A549 (cell line): Measurements from ENCODE around the gene CDC27.

Experiments
- EP300 ChIP-seq, 2 experiments: fragments of >200 bp; sonication (Bioruptor Twin); formaldehyde crosslinking; IDR thresholded peaks; 2 replicates in 1 of 2; 3 replicates in 1 of 2; pipeline ENCODE4 v1.6.1; 2016 to 2017
- JUN ChIP-seq, 2 experiments: fragments of >200 bp; sonication (Bioruptor Twin); formaldehyde crosslinking; IDR thresholded peaks; 2 replicates in 1 of 2; 3 replicates in 1 of 2; pipeline ENCODE4 v1.6.1; 2016 to 2017
- RFX5 ChIP-seq: fragments of 450-650 bp; IDR thresholded peaks from 2 replicates; pipeline ENCODE4 v1.7.1; 2014; ENCODE audit warnings: antibody characterized with exemption, mild to moderate bottlenecking, moderate library complexity
- SMC3 ChIP-seq: fragments of >200 bp; sonication (Bioruptor Twin); formaldehyde crosslinking; IDR thresholded peaks from 3 replicates; pipeline ENCODE4 v1.6.1; 2018; ENCODE audit warnings: inconsistent platforms
- TF ChIP-seq, protein P1 (sequence below): fragments of >200 bp; sonication (Bioruptor Twin); formaldehyde crosslinking; IDR thresholded peaks from 3 replicates; pipeline ENCODE4 v1.5.1; 2016

- TF ChIP-seq EP300 (IDR thresholded peaks at IDR 0.05) (no peak), RFX5 (no peak), SMC3 (no peak), JUN (IDR thresholded peaks at IDR 0.05) (no peak)
- TF ChIP-seq, protein P1, sequence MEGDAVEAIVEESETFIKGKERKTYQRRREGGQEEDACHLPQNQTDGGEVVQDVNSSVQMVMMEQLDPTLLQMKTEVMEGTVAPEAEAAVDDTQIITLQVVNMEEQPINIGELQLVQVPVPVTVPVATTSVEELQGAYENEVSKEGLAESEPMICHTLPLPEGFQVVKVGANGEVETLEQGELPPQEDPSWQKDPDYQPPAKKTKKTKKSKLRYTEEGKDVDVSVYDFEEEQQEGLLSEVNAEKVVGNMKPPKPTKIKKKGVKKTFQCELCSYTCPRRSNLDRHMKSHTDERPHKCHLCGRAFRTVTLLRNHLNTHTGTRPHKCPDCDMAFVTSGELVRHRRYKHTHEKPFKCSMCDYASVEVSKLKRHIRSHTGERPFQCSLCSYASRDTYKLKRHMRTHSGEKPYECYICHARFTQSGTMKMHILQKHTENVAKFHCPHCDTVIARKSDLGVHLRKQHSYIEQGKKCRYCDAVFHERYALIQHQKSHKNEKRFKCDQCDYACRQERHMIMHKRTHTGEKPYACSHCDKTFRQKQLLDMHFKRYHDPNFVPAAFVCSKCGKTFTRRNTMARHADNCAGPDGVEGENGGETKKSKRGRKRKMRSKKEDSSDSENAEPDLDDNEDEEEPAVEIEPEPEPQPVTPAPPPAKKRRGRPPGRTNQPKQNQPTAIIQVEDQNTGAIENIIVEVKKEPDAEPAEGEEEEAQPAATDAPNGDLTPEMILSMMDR, result no peak
Observed at GRCh38 chr17:47199627-47200324, 10.7 kb upstream of the CDC27 start.
